Activated T-cell treated with anti-CD3 and anti-CD28 coated beads, Interleukin-2, amount 50 U/mL, for 72 hours (primary cell): ENCODE results near the gene KCNMA1. TPM values are rescaled to one million over a fixed set of nuclear protein-coding genes. Genes with fewer than 3 reads are reported as not detected.
"Not testable (repeated sequence)": the region's sequence is repeated elsewhere in the genome, so short reads cannot be mapped to it uniquely, and the experiment has no call there.

ENCODE experiments used
- ATAC-seq, 2 donors: fragments of 150-1000 bp; cut with Tn5 transposase; replicated peaks in 1 of 2; 2 replicates each; pipeline ENCODE4 v1.10.0; 2021; ENCODE audit warnings: moderate library complexity in 2 of 2, mild to moderate bottlenecking in 1 of 2
- DNase-seq, 2 donors: peaks; one replicate each; pipeline ENCODE4 v3.0.0; 2021 to 2022; ENCODE audit warnings: mixed read lengths in 1 of 2
- H3K27ac Mint-ChIP-seq: one replicate; pipeline ENCODE4 v1.8.0; 2022; ENCODE audit warnings: mild to moderate bottlenecking, moderate library complexity, mixed read lengths
- H3K27me3 Mint-ChIP-seq: one replicate; pipeline ENCODE4 v1.8.0; 2022; ENCODE audit warnings: low read depth, mixed read lengths
- H3K36me3 Mint-ChIP-seq, 2 donors: one replicate each; pipeline ENCODE4 v1.8.0; 2022; ENCODE audit warnings: mixed read lengths in 2 of 2, mild to moderate bottlenecking in 1 of 2; ENCODE audit not compliant: insufficient read depth in 2 of 2
- H3K4me1 Mint-ChIP-seq: one replicate; pipeline ENCODE4 v1.8.0; 2022; ENCODE audit warnings: low read depth, mixed read lengths
- H3K4me3 Mint-ChIP-seq, 2 donors: one replicate each; pipeline ENCODE4 v1.8.0; 2022; ENCODE audit warnings: mild to moderate bottlenecking in 2 of 2, mixed read lengths in 2 of 2, moderate library complexity in 2 of 2
- H3K9me3 Mint-ChIP-seq, 2 donors: one replicate each; pipeline ENCODE4 v1.8.0; 2022; ENCODE audit warnings: mixed read lengths in 2 of 2
- total RNA-seq, 2 donors: library from RNA; stranded (reverse); gene quantifications; one replicate each; pipeline ENCODE4 v1.2.3, GENCODE V29; 2022

Gene KCNMA1
- total RNA-seq, 2 donors from 2014 or later, result 0.55 to 1.0 TPM

DNA sequence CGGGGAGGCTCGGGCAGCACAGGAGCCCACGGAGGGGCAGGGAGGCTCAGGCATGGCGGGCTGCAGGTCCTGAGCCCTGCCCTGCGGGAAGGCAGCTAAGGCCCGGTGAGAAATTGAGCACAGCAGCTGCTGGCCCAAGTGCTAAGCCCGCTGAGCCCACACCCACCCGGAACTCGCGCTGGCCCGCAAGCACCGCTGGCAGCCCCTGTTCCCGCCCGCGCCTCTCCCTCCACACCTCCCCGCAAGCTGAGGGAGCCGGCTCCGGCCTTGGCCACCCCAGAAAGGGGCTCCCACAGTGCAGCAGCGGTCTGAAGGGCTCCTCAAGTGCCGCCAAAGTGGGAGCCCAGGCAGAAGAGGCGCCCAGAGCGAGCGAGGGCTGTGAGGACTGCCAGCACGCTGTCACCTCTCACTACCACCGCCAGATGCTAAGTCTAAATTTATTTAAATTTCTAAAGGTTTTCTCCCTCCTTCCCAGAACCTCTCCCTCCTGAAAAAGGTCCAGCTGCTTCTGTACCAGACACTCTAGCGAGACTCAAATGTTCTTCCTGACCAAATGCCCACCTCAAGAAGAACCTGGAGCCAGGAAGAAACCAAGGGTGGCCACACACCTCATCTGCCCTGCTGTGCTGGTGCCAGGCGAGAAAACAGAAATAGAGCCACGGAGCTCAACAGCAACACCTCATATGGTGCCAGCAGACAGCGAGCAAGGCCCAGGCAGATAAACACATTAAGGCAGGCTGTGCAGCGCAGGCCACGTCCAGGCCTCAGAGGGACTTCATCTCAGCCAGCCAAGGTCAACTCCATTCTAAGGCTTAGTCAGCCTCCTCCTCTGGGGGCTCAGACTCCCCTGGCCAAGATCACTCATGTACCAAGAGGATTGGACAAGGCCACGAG is 47.0 kb downstream of the KCNMA1 start:
- H3K36me3 Mint-ChIP-seq, result no peaks in the 10 kb centered on the region
- H3K4me3 Mint-ChIP-seq, result no peak overlapping the region
- no peak overlapping the region for H3K27ac Mint-ChIP-seq
- H3K4me1 Mint-ChIP-seq, result no peaks in the 10 kb centered on the region
- ATAC-seq (no peak), DNase-seq (no peak)
- no peaks in the 10 kb centered on the region for H3K9me3 Mint-ChIP-seq
- no peaks in the 10 kb centered on the region for H3K27me3 Mint-ChIP-seq

DNA sequence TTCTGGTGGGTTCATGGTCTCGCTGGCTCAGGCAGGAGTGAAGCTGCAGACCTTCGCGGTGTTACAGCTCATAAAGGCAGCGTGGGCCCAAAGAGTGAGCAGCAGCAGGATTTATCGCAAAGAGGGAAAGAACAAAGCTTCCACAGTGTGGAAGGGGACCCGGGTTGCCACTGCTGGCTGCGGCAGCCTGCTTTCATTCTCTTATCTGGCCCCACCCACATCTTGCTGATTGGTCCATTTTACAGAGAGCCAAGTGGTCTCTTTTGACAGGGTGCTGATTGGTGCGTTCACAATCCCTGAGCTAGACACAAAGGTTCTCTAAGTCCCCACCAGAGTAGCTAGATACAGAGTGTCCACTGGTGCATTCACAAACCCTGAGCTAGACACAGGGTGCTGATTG is 47.9 kb downstream of the KCNMA1 start:
- not testable (repeated sequence) for H3K9me3 Mint-ChIP-seq

DNA sequence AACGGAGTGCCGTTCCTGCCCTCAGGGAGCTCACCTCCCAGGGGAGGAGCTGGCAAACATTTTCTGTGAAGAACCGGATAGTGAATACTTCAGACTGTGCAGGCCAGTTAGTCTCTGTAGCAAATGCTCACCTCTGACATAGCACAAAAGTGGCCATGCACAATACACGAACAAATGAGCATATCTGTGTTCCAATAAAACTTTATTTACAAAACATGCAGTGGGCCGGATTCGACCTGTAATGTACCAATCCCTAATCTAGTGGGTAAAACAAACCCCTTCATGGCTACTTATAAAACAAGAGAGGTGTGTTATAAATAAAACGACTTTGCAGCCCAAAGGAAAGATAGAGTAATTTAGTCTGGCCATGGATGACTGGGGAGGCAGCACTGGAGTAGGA is 48.7 kb downstream of the KCNMA1 start:
- Mint-ChIP-seq H3K27me3 (no peaks in the 10 kb centered on the region), H3K27ac (no peak overlapping the region), H3K9me3 (no peaks in the 10 kb centered on the region), H3K4me3 (no peak overlapping the region), H3K4me1 (no peaks in the 10 kb centered on the region), H3K36me3 (no peaks in the 10 kb centered on the region)
- DNase-seq (no peak), ATAC-seq (no peak)

More for the DNA sequence above, 47.9 kb downstream of the KCNMA1 start:
- DNase-seq, H3K27ac Mint-ChIP-seq, H3K27me3 Mint-ChIP-seq, H3K36me3 Mint-ChIP-seq, H3K4me3 Mint-ChIP-seq, H3K4me1 Mint-ChIP-seq, ATAC-seq: not testable (repeated sequence)

DNA sequence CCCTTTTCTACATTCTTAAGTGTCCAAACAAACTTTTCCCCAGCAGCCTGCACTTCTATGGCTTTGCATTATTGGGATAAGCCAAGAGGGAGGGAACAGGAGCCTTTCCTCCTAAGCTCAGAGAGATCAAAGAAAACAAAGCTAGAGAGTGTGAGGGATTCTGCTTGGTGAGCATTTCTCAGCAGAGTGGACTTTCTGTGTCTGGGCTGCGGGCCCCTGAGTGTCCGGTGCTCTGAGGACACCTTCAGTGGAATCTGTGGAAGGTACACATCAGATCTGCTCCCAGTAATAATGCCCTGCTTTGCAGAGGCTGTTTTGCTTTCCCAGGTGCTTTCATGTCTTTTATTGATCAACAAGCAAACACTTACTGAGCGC is 50.2 kb downstream of the KCNMA1 start:
- H3K27me3 Mint-ChIP-seq, result no peaks in the 10 kb centered on the region
- DNase-seq (no peak), ATAC-seq (no peak)
- H3K4me1 Mint-ChIP-seq, result no peaks in the 10 kb centered on the region
- H3K27ac Mint-ChIP-seq, result no peak overlapping the region
- H3K4me3 Mint-ChIP-seq, result no peak overlapping the region
- H3K36me3 Mint-ChIP-seq, result no peaks in the 10 kb centered on the region
- no peaks in the 10 kb centered on the region for H3K9me3 Mint-ChIP-seq

DNA sequence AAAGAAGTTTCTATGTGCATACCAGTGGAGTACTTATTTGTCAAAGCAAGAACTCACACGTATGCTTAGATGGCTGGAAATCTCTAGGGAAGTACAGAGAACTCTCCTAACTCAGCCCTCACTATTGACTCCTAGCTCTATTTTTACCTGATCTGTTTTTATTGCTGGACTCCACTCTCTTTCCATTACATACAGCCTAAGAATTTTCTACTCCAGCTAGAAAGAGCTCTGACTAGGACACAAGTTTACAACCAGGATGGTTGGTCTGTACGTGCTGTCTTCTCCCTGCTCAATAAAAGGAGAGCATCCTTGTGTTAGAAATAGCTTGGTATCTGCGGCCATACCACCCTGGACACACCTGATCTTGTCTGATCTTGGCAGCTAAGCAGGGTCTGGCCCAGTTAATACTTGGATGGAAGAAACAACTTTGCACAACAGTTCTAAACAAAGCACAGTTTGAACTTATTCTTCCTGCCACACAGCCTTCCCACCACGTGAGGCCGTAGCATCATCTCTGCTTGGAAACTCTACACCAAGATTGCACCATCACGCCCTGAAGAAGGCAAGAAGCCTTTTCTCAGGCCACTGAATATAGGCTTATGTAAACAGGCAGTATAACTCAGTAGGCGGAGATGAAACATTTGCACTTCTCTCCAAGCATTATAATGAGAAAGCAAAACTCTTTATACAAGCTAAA is 50.7 kb downstream of the KCNMA1 start:
- Mint-ChIP-seq H3K36me3 (no peaks in the 10 kb centered on the region), H3K27ac (no peak overlapping the region), H3K4me3 (no peak overlapping the region), H3K9me3 (no peaks in the 10 kb centered on the region), H3K27me3 (no peaks in the 10 kb centered on the region), H3K4me1 (no peaks in the 10 kb centered on the region)
- DNase-seq (no peak), ATAC-seq (no peak)

DNA sequence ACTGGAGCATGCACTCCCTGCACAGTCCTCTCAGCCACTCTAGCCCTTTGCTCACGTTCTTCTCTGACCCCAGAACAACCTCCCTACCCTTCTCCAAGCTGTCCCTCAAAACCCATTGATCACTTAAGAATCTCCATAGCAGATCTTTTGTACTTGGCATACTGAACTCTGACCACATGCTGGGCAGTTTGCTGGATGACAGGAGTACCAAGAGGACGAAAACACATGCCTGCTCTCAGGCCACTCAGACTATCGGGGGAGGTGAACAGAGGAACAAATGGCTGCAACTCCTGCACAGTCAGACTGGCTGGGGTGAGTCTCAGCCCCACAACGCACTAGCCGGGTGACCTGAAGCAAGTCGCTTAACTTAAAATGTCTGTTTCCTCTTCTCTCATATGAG is 52.7 kb downstream of the KCNMA1 start:
- Mint-ChIP-seq H3K27ac (no peak overlapping the region), H3K9me3 (no peaks in the 10 kb centered on the region), H3K36me3 (no peaks in the 10 kb centered on the region), H3K4me1 (no peaks in the 10 kb centered on the region), H3K27me3 (no peaks in the 10 kb centered on the region), H3K4me3 (no peak overlapping the region)
- DNase-seq (no peak), ATAC-seq (no peak)

DNA sequence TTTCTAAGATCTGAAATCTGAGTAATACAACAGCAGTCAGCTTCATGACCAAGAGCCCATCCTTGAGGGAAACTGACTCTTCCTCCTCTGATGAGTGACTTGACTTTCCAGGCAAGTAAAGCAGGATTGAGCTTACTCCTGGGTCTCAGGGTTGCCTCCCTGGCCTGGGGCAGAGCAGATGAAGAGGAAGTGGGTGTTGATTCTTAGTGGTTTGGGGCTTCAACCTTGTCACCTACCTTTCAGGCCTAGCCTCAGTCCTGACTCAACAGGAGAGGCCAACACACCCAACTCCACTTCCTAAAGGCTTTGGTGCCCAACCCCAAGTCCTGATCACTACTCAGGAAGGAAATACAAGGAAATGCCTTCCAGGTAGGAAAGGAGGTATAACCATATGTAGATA is 54.1 kb downstream of the KCNMA1 start:
- no peak for DNase-seq
- peak; percentile 41 to 60 for ATAC-seq
- H3K27me3 Mint-ChIP-seq, result no peaks in the 10 kb centered on the region

DNA sequence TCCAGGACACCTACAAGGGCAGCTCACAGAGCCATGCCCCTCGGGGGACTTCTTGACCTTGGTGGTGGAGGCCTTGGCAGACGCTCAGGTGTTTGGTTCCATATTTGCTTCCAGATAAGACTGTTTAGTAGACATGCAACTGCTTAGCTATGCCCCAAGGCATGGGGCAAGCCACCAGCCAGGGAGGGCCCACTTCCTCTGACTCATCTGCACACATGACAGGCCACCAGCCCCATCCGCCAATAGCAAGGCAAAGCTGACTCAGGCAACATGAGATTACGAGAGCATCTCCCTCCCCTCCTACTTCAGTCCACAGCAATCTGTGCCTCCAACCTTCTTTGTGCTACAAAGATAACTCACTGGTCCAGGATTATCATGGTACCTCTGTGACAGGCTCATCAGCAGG is 54.9 kb downstream of the KCNMA1 start:
- no peaks in the 10 kb centered on the region for H3K27me3 Mint-ChIP-seq
- DNase-seq, result peak; percentile 36
- no peak overlapping the region for H3K27ac Mint-ChIP-seq
- H3K4me1 Mint-ChIP-seq, result no peaks in the 10 kb centered on the region
- H3K4me3 Mint-ChIP-seq, result no peak overlapping the region
- H3K36me3 Mint-ChIP-seq, result no peaks in the 10 kb centered on the region
- H3K9me3 Mint-ChIP-seq, result no peaks in the 10 kb centered on the region
- peak; percentile 81 to 84 for ATAC-seq

More for the DNA sequence above, 54.1 kb downstream of the KCNMA1 start:
- Mint-ChIP-seq H3K9me3 (no peaks in the 10 kb centered on the region), H3K36me3 (no peaks in the 10 kb centered on the region), H3K4me3 (no peak overlapping the region), H3K27ac (no peak overlapping the region), H3K4me1 (no peaks in the 10 kb centered on the region)

DNA sequence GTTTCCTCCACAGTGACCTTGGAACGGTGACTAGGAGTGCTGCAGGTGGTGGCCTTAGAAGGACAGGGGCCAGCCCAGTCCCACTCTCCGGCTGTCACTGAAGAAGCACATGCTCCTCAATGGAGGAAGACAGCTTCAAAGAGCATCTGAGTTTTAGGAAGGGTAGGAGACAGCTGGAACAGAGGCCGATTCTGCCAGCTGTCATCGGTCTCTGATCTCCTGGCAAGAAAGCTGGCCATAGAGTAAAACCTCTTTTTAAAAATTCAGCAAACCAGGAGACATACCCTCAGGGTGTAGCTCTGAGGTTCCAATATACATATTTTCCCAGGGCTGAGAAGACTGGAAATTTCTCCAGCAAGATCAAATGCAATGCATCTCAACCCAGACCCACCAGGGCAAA is 55.9 kb downstream of the KCNMA1 start:
- Mint-ChIP-seq H3K27ac (no peak overlapping the region), H3K4me3 (no peak overlapping the region), H3K27me3 (no peaks in the 10 kb centered on the region), H3K9me3 (no peaks in the 10 kb centered on the region), H3K4me1 (no peaks in the 10 kb centered on the region), H3K36me3 (no peaks in the 10 kb centered on the region)
- DNase-seq (no peak), ATAC-seq (no peak)

DNA sequence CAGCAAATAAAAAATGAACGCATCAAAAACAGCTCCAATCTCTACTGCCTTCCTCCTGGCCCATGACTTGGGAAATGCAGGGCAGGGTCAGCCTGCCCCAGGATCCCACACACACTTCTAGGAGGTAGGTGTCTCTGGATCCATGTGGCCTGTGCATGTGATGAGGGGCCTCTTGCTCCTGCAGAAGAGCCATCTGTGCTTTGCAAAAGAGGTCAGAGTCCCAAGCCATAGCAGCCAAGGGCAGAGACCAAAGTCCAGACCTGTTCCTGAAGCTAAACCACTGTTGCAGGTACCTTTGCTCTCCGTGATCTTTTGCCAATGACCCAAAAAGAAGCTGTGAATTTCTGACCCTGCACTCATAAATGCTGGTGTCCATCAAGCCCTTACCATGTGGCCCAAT is 57.1 kb downstream of the KCNMA1 start:
- DNase-seq, result no peak
- H3K27me3 Mint-ChIP-seq, result no peaks in the 10 kb centered on the region

DNA sequence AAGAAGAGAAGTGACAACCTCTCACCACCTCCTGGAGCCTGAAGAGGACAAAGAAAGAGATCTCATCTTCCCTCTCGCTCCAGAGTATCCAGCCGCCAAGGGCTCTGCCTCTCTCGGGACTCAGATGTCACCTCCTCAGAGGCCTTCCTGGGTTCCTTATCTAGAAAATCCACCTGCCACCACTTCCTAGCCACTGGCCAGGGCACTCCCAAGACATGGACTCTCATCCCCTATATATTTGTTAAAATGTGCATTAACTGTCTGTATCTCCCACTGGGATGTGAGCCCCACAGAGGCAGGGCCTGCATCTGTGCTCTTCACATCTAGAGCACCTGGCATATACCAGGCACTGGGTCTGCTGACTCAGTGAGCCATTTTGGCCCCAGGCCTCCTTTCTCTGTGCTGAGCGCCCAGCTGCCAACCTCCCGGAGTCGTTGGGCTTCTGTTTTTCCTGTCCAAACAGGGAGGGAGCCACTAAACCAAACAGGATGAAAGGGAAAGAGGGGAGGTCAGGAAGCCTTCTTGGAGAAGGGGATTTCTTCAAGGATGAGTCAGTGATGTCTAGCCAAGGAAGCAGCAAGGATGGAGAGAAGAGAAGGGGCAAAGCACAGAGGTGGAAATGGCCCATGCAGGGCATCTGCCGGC is 58.9 kb downstream of the KCNMA1 start:
- Mint-ChIP-seq H3K9me3 (no peaks in the 10 kb centered on the region), H3K4me1 (no peaks in the 10 kb centered on the region), H3K27me3 (no peaks in the 10 kb centered on the region), H3K4me3 (no peak overlapping the region), H3K27ac (no peak overlapping the region), H3K36me3 (no peaks in the 10 kb centered on the region)
- DNase-seq (no peak), ATAC-seq (no peak)

More for the DNA sequence above, 57.1 kb downstream of the KCNMA1 start:
- H3K4me1 Mint-ChIP-seq, result no peaks in the 10 kb centered on the region
- no peak for ATAC-seq
- no peaks in the 10 kb centered on the region for H3K9me3 Mint-ChIP-seq
- no peaks in the 10 kb centered on the region for H3K36me3 Mint-ChIP-seq
- no peak overlapping the region for H3K27ac Mint-ChIP-seq
- H3K4me3 Mint-ChIP-seq, result no peak overlapping the region

DNA sequence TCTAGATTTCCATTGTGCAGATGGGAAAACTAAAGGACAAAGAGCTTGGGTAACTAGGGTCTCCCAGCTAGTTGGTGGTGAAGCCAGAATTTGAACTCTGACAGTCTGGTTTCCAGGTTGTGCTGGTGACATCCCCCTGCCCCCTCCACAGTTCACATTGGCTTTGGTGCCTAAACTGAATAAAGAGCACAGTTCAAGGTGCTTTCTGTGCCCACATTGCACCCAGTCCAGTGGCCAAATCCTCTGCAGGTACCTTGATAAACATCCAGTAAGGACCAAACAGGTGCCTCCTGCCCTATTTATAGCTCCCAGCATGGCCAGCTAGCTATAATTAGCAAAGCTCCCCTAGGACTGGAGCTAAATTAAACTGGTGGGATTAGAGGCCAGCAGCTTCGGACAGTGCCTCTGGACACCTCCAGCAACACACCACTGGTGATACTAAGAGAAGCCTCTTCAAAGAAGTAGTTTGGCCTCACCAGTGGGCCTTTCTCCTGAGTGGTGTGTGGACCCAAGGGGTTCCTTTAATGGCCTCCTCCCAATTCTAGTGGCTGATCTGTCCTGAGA is 59.9 kb downstream of the KCNMA1 start:
- Mint-ChIP-seq H3K27ac (no peak overlapping the region), H3K9me3 (no peaks in the 10 kb centered on the region), H3K4me3 (no peak overlapping the region), H3K36me3 (no peaks in the 10 kb centered on the region), H3K27me3 (no peaks in the 10 kb centered on the region), H3K4me1 (no peaks in the 10 kb centered on the region)
- DNase-seq (no peak), ATAC-seq (no peak)

DNA sequence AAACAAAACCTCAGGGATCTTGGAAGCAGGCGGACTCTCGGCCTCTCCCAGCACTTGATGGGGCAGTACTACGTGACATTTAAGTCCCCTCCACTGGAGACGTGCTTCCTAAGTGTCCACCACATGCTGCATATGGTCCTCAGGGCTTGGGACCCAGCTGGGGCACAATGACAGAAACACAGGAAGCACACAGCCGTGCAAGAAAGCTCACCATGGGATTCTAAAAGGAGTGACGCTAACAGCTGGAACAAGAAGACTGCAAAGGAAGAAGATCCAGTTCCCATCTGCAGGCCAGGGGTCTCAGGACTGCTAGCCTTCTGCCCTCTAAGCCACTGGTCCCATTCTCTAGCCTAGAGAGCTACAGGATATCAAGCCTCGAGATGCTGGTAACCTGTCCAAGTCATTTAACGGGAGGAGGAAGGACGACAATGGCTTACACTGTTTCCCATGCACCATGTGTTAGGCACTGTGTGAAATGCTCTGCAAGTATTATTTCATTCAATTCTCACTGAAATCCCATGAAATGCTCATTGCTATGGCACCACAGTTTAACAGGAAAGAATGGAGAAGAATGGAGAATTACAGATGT is 61.1 kb downstream of the KCNMA1 start:
- H3K4me1 Mint-ChIP-seq, result no peaks in the 10 kb centered on the region
- H3K36me3 Mint-ChIP-seq, result no peaks in the 10 kb centered on the region

More for the DNA sequence above, 61.1 kb downstream of the KCNMA1 start:
- H3K27ac Mint-ChIP-seq, result no peak overlapping the region
- ATAC-seq (no peak), DNase-seq (no peak)
- H3K9me3 Mint-ChIP-seq, result no peaks in the 10 kb centered on the region
- no peak overlapping the region for H3K4me3 Mint-ChIP-seq
- no peaks in the 10 kb centered on the region for H3K27me3 Mint-ChIP-seq
